GM23338 (cell line): ENCODE data around the gene CFDP1. TPM values are rescaled to one million over a fixed set of nuclear protein-coding genes. Genes with fewer than 3 reads are reported as not detected.
A peak's percentile ranks its signal among the peaks of the same experiment; 100 is the strongest.

Source experiments
- ATAC-seq: fragments of 200-7000 bp; cut with Tn5 transposase; 3 replicates; pipeline ENCODE4 v1.9.1; 2020
- DNase-seq: peaks from one replicate; pipeline ENCODE4 v3.0.0-alpha.2; 2015; ENCODE audit warnings: low spot score
- H2AFZ ChIP-seq: fragments of 200-600 bp; sonication (generic); 2 replicates; pipeline ENCODE4 v1.8.0; 2016; ENCODE audit warnings: antibody characterized with exemption, mild to moderate bottlenecking, moderate library complexity
- H3F3A ChIP-seq: fragments of 200-600 bp; sonication (generic); replicated peaks from 2 replicates; pipeline ENCODE4 v1.8.0; 2017; ENCODE audit warnings: antibody characterized with exemption, mixed run types, low read depth
- H3K27ac ChIP-seq: fragments of 200-600 bp; sonication (generic); 2 replicates; pipeline ENCODE4 v1.6.1; 2016; ENCODE audit warnings: low read depth
- H3K27me3 ChIP-seq: fragments of 200-600 bp; sonication (generic); 2 replicates; pipeline ENCODE4 v1.8.0; 2016; ENCODE audit warnings: mild to moderate bottlenecking, mixed run types, moderate library complexity; ENCODE audit not compliant: insufficient read depth
- H3K36me3 ChIP-seq: fragments of 200-600 bp; sonication (generic); 2 replicates; pipeline ENCODE4 v1.8.0; 2016; ENCODE audit warnings: mild to moderate bottlenecking; ENCODE audit not compliant: insufficient read depth
- H3K4me1 ChIP-seq: fragments of 200-600 bp; sonication (generic); 2 replicates; pipeline ENCODE4 v1.8.0; 2016; ENCODE audit warnings: mild to moderate bottlenecking, moderate library complexity; ENCODE audit not compliant: insufficient read depth
- H3K4me2 ChIP-seq: fragments of 200-600 bp; sonication (generic); 2 replicates; pipeline ENCODE4 v1.7.1; 2017; ENCODE audit warnings: mixed run types
- H3K4me3 ChIP-seq: fragments of 200-600 bp; sonication (generic); 2 replicates; pipeline ENCODE4 v1.6.1; 2016; ENCODE audit warnings: mixed run types
- H3K79me2 ChIP-seq: fragments of 200-600 bp; sonication (generic); replicated peaks from 2 replicates; pipeline ENCODE4 v1.8.0; 2017; ENCODE audit warnings: mild to moderate bottlenecking; ENCODE audit not compliant: insufficient read depth
- H3K9me2 ChIP-seq: fragments of 200-600 bp; sonication (generic); 2 replicates; pipeline ENCODE4 v1.8.0; 2017; ENCODE audit not compliant: insufficient read depth
- H4K20me1 ChIP-seq: fragments of 200-600 bp; sonication (generic); replicated peaks from 2 replicates; pipeline ENCODE4 v1.8.0; 2017; ENCODE audit warnings: mild to moderate bottlenecking; ENCODE audit not compliant: insufficient read depth
- H3K27ac Mint-ChIP-seq: 2 replicates; pipeline ENCODE4 v1.8.0; 2020; ENCODE audit warnings: inconsistent platforms, mild to moderate bottlenecking, moderate library complexity, mixed read lengths
- H3K27me3 Mint-ChIP-seq: 3 replicates; pipeline ENCODE4 v1.8.0; 2022; ENCODE audit warnings: low read depth, mild to moderate bottlenecking, moderate library complexity, mixed read lengths, inconsistent platforms; ENCODE audit not compliant: insufficient read depth, poor library complexity
- H3K36me3 Mint-ChIP-seq: 3 replicates; pipeline ENCODE4 v1.8.0; 2021; ENCODE audit warnings: low read depth, mild to moderate bottlenecking, inconsistent platforms, moderate library complexity, mixed read lengths
- H3K4me1 Mint-ChIP-seq: 3 replicates; pipeline ENCODE4 v1.8.0; 2020; ENCODE audit warnings: mild to moderate bottlenecking, inconsistent platforms, mixed read lengths
- H3K4me3 Mint-ChIP-seq: 3 replicates; pipeline ENCODE4 v1.8.0; 2021; ENCODE audit warnings: moderate library complexity, mild to moderate bottlenecking, inconsistent platforms, mixed read lengths
- H3K9me3 Mint-ChIP-seq: 3 replicates; pipeline ENCODE4 v1.8.0; 2020; ENCODE audit warnings: moderate library complexity, mild to moderate bottlenecking, inconsistent platforms, mixed read lengths
- CREB1 ChIP-seq: fragments of 250-450 bp; sonication (Bioruptor Pico); IDR thresholded peaks from 2 replicates; pipeline ENCODE4 v1.5.0; 2020; ENCODE audit warnings: low read depth, mild to moderate bottlenecking, moderate library complexity
- EZH2phosphoT487 ChIP-seq: fragments of 200-600 bp; sonication (generic); IDR thresholded peaks from one replicate; pipeline ENCODE4 v1.8.1; 2018; ENCODE audit warnings: antibody characterized with exemption; ENCODE audit not compliant: unreplicated experiment
- JUNB ChIP-seq: IDR thresholded peaks from one replicate; pipeline ENCODE4 v1.6.1; 2016; ENCODE audit warnings: antibody characterized with exemption; ENCODE audit not compliant: unreplicated experiment
- NANOG ChIP-seq: IDR thresholded peaks from 2 replicates; pipeline ENCODE4 v1.6.1; 2016; ENCODE audit warnings: antibody characterized with exemption, borderline replicate concordance
- ZNF114 ChIP-seq: fragments of 250-450 bp; sonication (Bioruptor Pico); IDR thresholded peaks from 2 replicates; pipeline ENCODE4 v1.5.0; 2020; ENCODE audit warnings: mild to moderate bottlenecking, moderate library complexity
- polyA plus RNA-seq: library from polyadenylated mRNA; unstranded; fragments of >200 nt; fragmentation: Nextera tagmentation; extraction: Ambion mirVana; gene quantifications from 2 replicates; pipeline ENCODE4 v1.2.1, GENCODE V29; 2016
- total RNA-seq: library from RNA; depleted of rRNA; stranded (reverse); fragments of >200 nt; shearing (Covaris generic); gene quantifications from 2 replicates; pipeline ENCODE4 v1.2.3, GENCODE V29; 2014
- TF ChIP-seq, protein P1 (sequence below): fragments of 250-450 bp; sonication (Bioruptor Pico); IDR thresholded peaks from 2 replicates; pipeline ENCODE4 v1.5.0; 2020; ENCODE audit warnings: mild to moderate bottlenecking, moderate library complexity

The CFDP1 gene
- total and polyA plus RNA-seq, 2 experiments from 2014 or later: 89.9 to 224 TPM

DNA sequence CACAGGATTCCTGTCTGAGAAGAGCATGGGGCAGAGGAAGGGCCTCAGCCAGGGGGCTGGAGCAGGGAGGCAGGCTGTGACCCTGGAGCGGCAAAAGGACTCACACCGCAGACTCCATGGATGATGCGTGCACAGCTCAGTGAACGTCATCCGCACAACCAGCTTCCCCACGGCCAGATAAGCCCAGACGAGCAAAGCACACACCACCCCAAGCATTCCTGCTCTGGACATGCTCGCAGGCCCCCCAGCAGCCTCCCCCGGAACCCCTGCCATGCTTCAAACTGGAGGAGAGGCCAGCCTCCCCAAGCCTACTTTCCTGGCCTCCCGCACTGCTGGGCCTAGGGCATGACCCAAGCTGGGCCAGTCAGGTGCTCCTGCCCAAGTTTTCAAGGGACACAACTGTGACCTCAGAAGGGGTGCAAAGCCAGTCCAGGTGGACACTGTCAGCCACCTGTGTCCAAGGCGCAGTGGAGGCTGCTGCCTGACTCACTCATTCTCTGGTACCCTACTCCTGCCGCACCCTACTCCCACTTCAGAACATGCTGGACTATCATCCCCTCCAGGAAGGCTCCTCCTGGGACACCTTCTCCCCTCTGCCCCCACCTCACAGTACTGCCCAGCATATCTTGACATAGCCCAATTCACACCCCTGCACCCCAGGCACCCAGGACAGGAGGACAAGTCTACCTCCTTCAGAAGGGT, 186.6 kb downstream of the CFDP1 start:
- peaks cover 90% of the 10 kb centered on the region for H3K79me2 ChIP-seq
- H3K36me3 ChIP-seq: no peaks in the 10 kb centered on the region
- peaks cover 60% of the 10 kb centered on the region for H4K20me1 ChIP-seq
- TF ChIP-seq EZH2phosphoT487 (no peak), ZNF114 (CRISPR knock-in tag) (no peak), NANOG (no peak), JUNB (no peak), CREB1 (CRISPR knock-in tag) (no peak)
- TF ChIP-seq, protein P1, sequence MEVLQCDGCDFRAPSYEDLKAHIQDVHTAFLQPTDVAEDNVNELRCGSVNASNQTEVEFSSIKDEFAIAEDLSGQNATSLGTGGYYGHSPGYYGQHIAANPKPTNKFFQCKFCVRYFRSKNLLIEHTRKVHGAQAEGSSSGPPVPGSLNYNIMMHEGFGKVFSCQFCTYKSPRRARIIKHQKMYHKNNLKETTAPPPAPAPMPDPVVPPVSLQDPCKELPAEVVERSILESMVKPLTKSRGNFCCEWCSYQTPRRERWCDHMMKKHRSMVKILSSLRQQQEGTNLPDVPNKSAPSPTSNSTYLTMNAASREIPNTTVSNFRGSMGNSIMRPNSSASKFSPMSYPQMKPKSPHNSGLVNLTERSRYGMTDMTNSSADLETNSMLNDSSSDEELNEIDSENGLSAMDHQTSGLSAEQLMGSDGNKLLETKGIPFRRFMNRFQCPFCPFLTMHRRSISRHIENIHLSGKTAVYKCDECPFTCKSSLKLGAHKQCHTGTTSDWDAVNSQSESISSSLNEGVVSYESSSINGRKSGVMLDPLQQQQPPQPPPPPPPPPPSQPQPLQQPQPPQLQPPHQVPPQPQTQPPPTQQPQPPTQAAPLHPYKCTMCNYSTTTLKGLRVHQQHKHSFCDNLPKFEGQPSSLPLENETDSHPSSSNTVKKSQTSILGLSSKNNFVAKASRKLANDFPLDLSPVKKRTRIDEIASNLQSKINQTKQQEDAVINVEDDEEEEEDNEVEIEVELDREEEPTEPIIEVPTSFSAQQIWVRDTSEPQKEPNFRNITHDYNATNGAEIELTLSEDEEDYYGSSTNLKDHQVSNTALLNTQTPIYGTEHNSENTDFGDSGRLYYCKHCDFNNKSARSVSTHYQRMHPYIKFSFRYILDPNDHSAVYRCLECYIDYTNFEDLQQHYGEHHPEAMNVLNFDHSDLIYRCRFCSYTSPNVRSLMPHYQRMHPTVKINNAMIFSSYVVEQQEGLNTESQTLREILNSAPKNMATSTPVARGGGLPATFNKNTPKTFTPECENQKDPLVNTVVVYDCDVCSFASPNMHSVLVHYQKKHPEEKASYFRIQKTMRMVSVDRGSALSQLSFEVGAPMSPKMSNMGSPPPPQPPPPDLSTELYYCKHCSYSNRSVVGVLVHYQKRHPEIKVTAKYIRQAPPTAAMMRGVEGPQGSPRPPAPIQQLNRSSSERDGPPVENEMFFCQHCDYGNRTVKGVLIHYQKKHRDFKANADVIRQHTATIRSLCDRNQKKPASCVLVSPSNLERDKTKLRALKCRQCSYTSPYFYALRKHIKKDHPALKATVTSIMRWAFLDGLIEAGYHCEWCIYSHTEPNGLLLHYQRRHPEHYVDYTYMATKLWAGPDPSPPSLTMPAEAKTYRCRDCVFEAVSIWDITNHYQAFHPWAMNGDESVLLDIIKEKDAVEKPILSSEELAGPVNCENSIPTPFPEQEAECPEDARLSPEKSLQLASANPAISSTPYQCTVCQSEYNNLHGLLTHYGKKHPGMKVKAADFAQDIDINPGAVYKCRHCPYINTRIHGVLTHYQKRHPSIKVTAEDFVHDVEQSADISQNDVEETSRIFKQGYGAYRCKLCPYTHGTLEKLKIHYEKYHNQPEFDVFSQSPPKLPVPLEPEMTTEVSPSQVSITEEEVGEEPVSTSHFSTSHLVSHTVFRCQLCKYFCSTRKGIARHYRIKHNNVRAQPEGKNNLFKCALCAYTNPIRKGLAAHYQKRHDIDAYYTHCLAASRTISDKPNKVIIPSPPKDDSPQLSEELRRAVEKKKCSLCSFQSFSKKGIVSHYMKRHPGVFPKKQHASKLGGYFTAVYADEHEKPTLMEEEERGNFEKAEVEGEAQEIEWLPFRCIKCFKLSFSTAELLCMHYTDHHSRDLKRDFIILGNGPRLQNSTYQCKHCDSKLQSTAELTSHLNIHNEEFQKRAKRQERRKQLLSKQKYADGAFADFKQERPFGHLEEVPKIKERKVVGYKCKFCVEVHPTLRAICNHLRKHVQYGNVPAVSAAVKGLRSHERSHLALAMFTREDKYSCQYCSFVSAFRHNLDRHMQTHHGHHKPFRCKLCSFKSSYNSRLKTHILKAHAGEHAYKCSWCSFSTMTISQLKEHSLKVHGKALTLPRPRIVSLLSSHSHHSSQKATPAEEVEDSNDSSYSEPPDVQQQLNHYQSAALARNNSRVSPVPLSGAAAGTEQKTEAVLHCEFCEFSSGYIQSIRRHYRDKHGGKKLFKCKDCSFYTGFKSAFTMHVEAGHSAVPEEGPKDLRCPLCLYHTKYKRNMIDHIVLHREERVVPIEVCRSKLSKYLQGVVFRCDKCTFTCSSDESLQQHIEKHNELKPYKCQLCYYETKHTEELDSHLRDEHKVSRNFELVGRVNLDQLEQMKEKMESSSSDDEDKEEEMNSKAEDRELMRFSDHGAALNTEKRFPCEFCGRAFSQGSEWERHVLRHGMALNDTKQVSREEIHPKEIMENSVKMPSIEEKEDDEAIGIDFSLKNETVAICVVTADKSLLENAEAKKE (CRISPR knock-in tag): no peak
- H3K4me2 ChIP-seq: peak overlapping the region; percentile 42
- peaks cover 20% of the 10 kb centered on the region for H3K36me3 Mint-ChIP-seq
- H3F3A ChIP-seq: 0 out of 2 replicates have a peak, but pooled peaks cover 5% of the 10 kb centered on the region
- H3K4me3 Mint-ChIP-seq: peak overlapping the region; percentile 24; the same call in 2 of the 3 replicates
- peaks cover 40% of the 10 kb centered on the region for H3K27me3 Mint-ChIP-seq
- peak overlapping the region; percentile 93 for H3K27ac ChIP-seq
- no peak overlapping the region for H2AFZ ChIP-seq
- peak overlapping the region; percentile 85 for H3K27ac Mint-ChIP-seq
- H3K9me3 Mint-ChIP-seq: no peaks in the 10 kb centered on the region; the same call in 1 of the 3 replicates
- H3K27me3 ChIP-seq: no peaks in the 10 kb centered on the region
- no peaks in the 10 kb centered on the region for H3K9me2 ChIP-seq
- ATAC-seq (no peak), DNase-seq (no peak)
- peaks cover 65% of the 10 kb centered on the region for H3K4me1 Mint-ChIP-seq
- peaks cover 47% of the 10 kb centered on the region for H3K4me1 ChIP-seq
- no peak overlapping the region for H3K4me3 ChIP-seq
